Measurements from ENCODE around the gene MYO18A.

Gene MYO18A

DNA sequence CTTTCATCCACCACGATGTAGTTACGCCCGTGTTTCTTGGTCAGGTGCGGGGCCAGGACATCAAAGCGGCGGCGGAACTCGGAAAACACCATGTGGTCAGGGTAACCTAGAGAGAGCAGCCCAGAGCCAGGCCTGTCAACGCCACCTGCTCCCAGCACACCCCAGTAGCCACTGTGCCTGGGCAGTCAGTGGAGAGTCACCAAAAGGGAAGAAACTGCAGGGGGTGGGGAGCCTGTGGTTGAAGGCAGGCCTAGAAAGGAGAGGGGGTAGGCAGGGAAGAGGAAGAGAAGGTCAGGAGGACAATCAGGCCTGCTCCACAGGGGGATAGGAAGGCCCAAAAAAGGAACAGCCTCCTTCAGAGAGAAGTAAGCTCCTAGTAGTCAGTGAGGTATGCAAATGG, 73.1 kb downstream of the MYO18A start:
- TF ChIP-seq ZFX (IDR thresholded peaks at IDR 0.05): no peak
- TF ChIP-seq CTCF (conservative IDR thresholded peaks at IDR 0.05): no peak
- H3K27ac ChIP-seq: no peak overlapping the region

- H3K27ac ChIP-seq: no peak overlapping the region
- TF ChIP-seq ZFX (IDR thresholded peaks at IDR 0.05) (no peak), CTCF (conservative IDR thresholded peaks at IDR 0.05) (no peak)
Observed at GRCh38 chr17:29103341-29103740, 76.9 kb downstream of the MYO18A start.

DNA sequence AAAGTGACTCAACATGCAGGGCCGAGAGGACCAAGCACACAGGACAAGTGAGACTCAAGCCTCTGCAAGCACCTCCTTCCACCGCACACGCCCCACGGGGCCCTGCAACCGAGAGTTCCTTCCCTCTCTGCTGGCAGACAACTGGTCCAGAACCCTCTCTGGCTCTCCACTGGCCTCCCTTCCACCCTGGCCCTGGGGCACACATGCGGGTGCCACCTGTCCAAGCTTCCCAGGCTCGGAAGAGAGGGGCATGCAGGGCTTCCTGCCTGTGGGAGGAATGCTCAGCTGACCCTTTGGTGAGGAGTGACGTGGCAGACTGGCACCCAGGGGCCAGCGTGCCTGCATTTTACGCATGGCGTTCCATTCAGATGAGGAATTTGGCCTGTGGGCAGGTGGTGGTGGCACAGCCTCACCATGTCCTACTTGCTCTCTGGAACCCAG, 77.4 kb downstream of the MYO18A start:
- TF ChIP-seq CTCF (conservative IDR thresholded peaks at IDR 0.05): no peak
- no peak for TF ChIP-seq ZFX (IDR thresholded peaks at IDR 0.05)
- no peak overlapping the region for H3K27ac ChIP-seq

DNA sequence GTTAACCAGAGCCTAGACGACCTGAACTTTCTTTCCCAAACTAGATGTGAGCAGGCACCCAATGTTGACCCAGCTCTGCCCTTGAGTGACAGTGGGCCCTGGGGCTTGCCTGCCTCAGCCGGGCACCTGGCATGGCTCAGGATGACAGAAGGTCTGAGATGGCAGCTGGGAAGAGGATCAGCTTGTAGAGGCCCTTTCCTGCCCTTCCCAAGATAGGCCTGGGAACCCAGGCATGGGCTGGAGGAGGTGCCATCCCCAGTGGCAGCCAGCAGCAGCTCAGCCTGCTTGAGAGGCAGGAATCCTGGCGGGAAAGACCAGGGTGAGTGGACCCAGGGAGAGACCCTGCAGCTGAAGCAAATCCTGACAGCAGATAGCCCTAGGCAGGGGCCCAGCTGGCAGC, 78.2 kb downstream of the MYO18A start:
- TF ChIP-seq CTCF (conservative IDR thresholded peaks at IDR 0.05) (no peak), ZFX (IDR thresholded peaks at IDR 0.05) (no peak)
- H3K27ac ChIP-seq: no peak overlapping the region

- TF ChIP-seq CTCF (conservative IDR thresholded peaks at IDR 0.05) (no peak), ZFX (IDR thresholded peaks at IDR 0.05) (no peak)
- H3K27ac ChIP-seq: no peak overlapping the region
Observed at GRCh38 chr17:29100296-29100695, 79.9 kb downstream of the MYO18A start.

DNA sequence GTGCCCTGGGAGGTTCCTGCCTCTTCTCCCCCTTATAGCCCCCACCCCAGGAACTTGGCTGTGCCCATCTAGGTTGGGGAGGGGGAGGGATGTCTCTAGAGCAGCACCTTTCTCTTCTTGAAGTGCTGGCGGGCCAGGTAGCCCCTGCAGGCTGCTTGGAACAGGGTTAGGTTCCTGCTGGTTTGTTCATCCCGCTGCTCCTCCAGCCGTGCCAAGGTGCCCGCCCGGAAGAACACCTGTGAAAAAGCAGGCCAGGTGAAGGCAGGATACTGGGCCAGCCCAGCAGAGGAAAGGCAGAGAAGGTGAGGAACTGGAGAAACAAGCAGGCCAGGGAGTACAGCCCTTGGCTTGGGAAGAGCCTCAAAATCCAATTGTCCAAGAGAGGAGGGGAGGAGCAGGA, 80.7 kb downstream of the MYO18A start:
- no peak overlapping the region for H3K27ac ChIP-seq
- no peak for TF ChIP-seq CTCF (conservative IDR thresholded peaks at IDR 0.05)
- TF ChIP-seq ZFX (IDR thresholded peaks at IDR 0.05): no peak

DNA sequence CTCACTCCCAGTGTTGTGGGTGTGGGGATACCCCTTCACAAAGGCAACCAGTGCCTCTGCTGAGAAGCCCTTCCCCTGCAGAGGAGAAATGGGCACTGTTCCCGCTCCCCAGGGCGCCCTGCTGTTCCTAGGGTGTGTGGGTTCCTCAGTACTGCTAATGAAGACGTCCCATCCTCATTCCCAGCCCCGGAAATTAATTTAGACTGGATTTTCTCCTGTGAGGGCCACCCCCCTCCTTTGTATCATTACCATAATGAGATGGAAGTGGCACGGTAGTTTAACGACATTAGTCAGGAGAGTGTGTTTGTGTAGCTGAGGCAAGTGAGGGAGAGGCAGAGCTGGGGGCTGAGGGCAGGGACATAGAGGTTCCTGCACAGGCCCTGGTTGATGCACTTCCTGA, 84.1 kb downstream of the MYO18A start:
- H3K27ac ChIP-seq: no peak overlapping the region
- TF ChIP-seq ZFX (IDR thresholded peaks at IDR 0.05) (no peak), CTCF (conservative IDR thresholded peaks at IDR 0.05) (no peak)

Measured in C4-2B (cell line).